HepG2 (cell line): ENCODE results near the gene KMT2A. TPM values are rescaled to one million over a fixed set of nuclear protein-coding genes. Genes with fewer than 3 reads are reported as not detected.

Experiments used
- DRAP1 ChIP-seq: IDR thresholded peaks from 2 replicates; pipeline ENCODE4 v1.6.1; 2016; ENCODE audit warnings: missing genetic modification reagents, missing compliant biosample characterization
- HNF4A ChIP-seq: sonication (generic); formaldehyde crosslinking; IDR thresholded peaks from 2 replicates; pipeline ENCODE4 v1.4.0; 2020; ENCODE audit warnings: missing genetic modification reagents
- JARID2 ChIP-seq: sonication (generic); formaldehyde crosslinking; IDR thresholded peaks from 2 replicates; pipeline ENCODE4 v1.8.1; 2023; ENCODE audit warnings: missing genetic modification reagents, inconsistent platforms; ENCODE audit not compliant: insufficient replicate concordance
- MAX ChIP-seq: IDR thresholded peaks from 2 replicates; pipeline ENCODE4 v1.6.1; 2012; ENCODE audit warnings: inconsistent platforms
- MEF2D ChIP-seq: sonication (generic); formaldehyde crosslinking; IDR thresholded peaks from 2 replicates; pipeline ENCODE4 v1.5.1; 2020; ENCODE audit warnings: mild to moderate bottlenecking, missing genetic modification reagents
- MNT ChIP-seq: fragments of 450-650 bp; IDR thresholded peaks from 2 replicates; pipeline ENCODE4 v1.6.1; 2016
- PAX8 ChIP-seq: sonication (generic); formaldehyde crosslinking; IDR thresholded peaks from 2 replicates; pipeline ENCODE4 v1.8.0; 2022; ENCODE audit warnings: mild to moderate bottlenecking, missing genetic modification reagents, borderline replicate concordance
- PLRG1 ChIP-seq: fragments of 450-650 bp; conservative IDR thresholded peaks from 2 replicates; pipeline ENCODE4 v1.6.1; 2016
- RXRA ChIP-seq: sonication (generic); formaldehyde crosslinking; IDR thresholded peaks from 2 replicates; pipeline ENCODE4 v1.5.1; 2020; ENCODE audit warnings: missing genetic modification reagents
- SALL1 ChIP-seq: sonication (generic); formaldehyde crosslinking; IDR thresholded peaks from 2 replicates; pipeline ENCODE4 v1.8.0; 2022; ENCODE audit warnings: mild to moderate bottlenecking, missing genetic modification reagents
- TARDBP ChIP-seq: sonication (generic); formaldehyde crosslinking; IDR thresholded peaks from 2 replicates; pipeline ENCODE4 v1.8.0; 2022; ENCODE audit warnings: mild to moderate bottlenecking, missing genetic modification reagents
- ZNF180 ChIP-seq: sonication (generic); formaldehyde crosslinking; IDR thresholded peaks from 2 replicates; pipeline ENCODE4 v1.4.0; 2020; ENCODE audit warnings: low read depth, missing genetic modification reagents, borderline replicate concordance
- ZNF280D ChIP-seq: sonication (generic); formaldehyde crosslinking; IDR thresholded peaks from 2 replicates; pipeline ENCODE4 v1.5.1; 2020; ENCODE audit warnings: mild to moderate bottlenecking, missing genetic modification reagents
- ZNF318 ChIP-seq: sonication (generic); formaldehyde crosslinking; IDR thresholded peaks from 2 replicates; pipeline ENCODE4 v1.4.0; 2020; ENCODE audit warnings: mild to moderate bottlenecking, missing genetic modification reagents
- ZNF776 ChIP-seq: sonication (generic); formaldehyde crosslinking; IDR thresholded peaks from 2 replicates; pipeline ENCODE4 v1.4.0; 2020; ENCODE audit warnings: mild to moderate bottlenecking, missing genetic modification reagents
- polyA plus RNA-seq, 8 experiments: library from polyadenylated mRNA; depleted of rRNA in 3 of 8; stranded (reverse) in 7 of 8; unstranded in 1 of 8; fragments of >200 nt; fragmentation: Illumina TruSeq in 4 of 8; extraction: Trizol in 4 of 8; gene quantifications; 2 replicates each; pipeline versions ENCODE4 v1.2.1 to v1.2.3, GENCODE V29; 2011 to 2016; ENCODE audit warnings: low read depth in 4 of 8, missing spikeins in 1 of 8, mixed read lengths in 1 of 8; ENCODE audit not compliant: insufficient read depth in 1 of 8
- total RNA-seq, 5 experiments: library from RNA; depleted of rRNA; stranded (reverse); fragments of >200 nt; fragmentation: Illumina TruSeq; extraction: Trizol; gene quantifications; 2 replicates each; pipeline ENCODE4 v1.2.3, GENCODE V29; 2016; ENCODE audit warnings: low read depth in 1 of 5

The KMT2A gene
- total and polyA plus RNA-seq, 2 of the 13 experiments (the other 11 are each of a cell fraction or from before 2014, with no cell fraction given): 12.4 to 20.0 TPM

- TF ChIP-seq PAX8 (CRISPR knock-in tag) (no peak), RXRA (CRISPR knock-in tag) (no peak), JARID2 (no peak), ZNF318 (CRISPR knock-in tag) (no peak), ZNF180 (CRISPR knock-in tag) (no peak), DRAP1 (CRISPR knock-in tag) (no peak), TARDBP (peak; percentile 24; the same call in 1 of the 2 replicates), MAX (peak; percentile 78), HNF4A (no peak), SALL1 (CRISPR knock-in tag) (no peak; the same call in 1 of the 2 replicates), PLRG1 (no peak), ZNF776 (CRISPR knock-in tag) (no peak), MNT (no peak), MEF2D (CRISPR knock-in tag) (no peak), ZNF280D (CRISPR knock-in tag) (no peak)
Observed at GRCh38 chr11:118530683-118531596, 94.6 kb downstream of the KMT2A start, which contains the start of gene TMEM25 (continued).
